A549 (cell line): Measurements from ENCODE around the gene SLC35F3.

Experiments
- ESRRA ChIP-seq: fragments of 150-350 bp; IDR thresholded peaks from 2 replicates; pipeline ENCODE4 v1.6.1; 2014; ENCODE audit warnings: mild to moderate bottlenecking, low read length, borderline replicate concordance
- FOXS1 ChIP-seq: fragments of 250-450 bp; sonication (Bioruptor Pico); IDR thresholded peaks from 2 replicates; pipeline ENCODE4 v1.5.0; 2020; ENCODE audit warnings: mild to moderate bottlenecking, moderate library complexity
- TF ChIP-seq, protein P1 (sequence below): fragments of >200 bp; sonication (Bioruptor Twin); formaldehyde crosslinking; IDR thresholded peaks from 3 replicates; pipeline ENCODE4 v1.5.1; 2016
- TF ChIP-seq, protein P2 (sequence below): fragments of 250-450 bp; sonication (Bioruptor Pico); IDR thresholded peaks from 2 replicates; pipeline ENCODE4 v1.5.0; 2021; ENCODE audit warnings: mild to moderate bottlenecking, moderate library complexity, borderline replicate concordance
- TF ChIP-seq, protein P3 (sequence below): fragments of 200-600 bp; sonication (generic); IDR thresholded peaks from 2 replicates; pipeline ENCODE4 v1.6.1; 2016; ENCODE audit warnings: antibody characterized with exemption, mild to moderate bottlenecking, moderate library complexity

DNA sequence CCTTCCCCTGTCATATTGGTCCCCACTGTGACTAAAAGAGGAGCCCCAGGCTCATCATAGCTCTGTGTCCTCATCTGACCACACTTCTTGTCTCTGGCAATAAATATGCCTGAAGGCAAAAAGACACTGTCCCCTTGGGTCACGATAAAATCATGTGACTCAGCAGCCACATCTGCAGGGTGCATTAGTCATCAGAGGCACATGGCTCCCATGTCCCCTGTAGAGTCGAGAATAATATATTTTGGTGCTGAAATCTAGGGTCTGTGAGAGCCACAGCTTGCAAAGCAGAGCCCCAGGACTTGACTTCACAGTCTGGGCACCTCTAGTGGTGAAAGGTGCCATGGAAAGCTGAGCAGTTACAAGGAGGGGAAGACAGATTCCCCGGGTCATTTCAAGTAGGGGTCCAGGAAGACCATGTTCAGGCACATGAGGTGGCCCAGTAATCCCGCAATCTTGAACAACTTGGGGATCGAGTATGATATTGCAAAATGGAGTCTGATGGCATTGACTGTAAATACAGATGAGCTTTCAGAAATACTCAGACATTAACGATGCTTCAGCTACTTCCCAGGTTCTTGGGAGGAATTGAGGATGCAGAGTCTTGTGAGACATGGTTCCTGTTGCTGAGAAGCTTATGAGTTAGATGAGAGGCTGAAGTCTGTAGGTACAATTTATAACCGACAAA, 68.6 kb downstream of the SLC35F3 start:
- no peak for TF ChIP-seq FOXS1
- TF ChIP-seq, protein P1, sequence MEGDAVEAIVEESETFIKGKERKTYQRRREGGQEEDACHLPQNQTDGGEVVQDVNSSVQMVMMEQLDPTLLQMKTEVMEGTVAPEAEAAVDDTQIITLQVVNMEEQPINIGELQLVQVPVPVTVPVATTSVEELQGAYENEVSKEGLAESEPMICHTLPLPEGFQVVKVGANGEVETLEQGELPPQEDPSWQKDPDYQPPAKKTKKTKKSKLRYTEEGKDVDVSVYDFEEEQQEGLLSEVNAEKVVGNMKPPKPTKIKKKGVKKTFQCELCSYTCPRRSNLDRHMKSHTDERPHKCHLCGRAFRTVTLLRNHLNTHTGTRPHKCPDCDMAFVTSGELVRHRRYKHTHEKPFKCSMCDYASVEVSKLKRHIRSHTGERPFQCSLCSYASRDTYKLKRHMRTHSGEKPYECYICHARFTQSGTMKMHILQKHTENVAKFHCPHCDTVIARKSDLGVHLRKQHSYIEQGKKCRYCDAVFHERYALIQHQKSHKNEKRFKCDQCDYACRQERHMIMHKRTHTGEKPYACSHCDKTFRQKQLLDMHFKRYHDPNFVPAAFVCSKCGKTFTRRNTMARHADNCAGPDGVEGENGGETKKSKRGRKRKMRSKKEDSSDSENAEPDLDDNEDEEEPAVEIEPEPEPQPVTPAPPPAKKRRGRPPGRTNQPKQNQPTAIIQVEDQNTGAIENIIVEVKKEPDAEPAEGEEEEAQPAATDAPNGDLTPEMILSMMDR, result no peak
- no peak for TF ChIP-seq ESRRA
- TF ChIP-seq, protein P2, sequence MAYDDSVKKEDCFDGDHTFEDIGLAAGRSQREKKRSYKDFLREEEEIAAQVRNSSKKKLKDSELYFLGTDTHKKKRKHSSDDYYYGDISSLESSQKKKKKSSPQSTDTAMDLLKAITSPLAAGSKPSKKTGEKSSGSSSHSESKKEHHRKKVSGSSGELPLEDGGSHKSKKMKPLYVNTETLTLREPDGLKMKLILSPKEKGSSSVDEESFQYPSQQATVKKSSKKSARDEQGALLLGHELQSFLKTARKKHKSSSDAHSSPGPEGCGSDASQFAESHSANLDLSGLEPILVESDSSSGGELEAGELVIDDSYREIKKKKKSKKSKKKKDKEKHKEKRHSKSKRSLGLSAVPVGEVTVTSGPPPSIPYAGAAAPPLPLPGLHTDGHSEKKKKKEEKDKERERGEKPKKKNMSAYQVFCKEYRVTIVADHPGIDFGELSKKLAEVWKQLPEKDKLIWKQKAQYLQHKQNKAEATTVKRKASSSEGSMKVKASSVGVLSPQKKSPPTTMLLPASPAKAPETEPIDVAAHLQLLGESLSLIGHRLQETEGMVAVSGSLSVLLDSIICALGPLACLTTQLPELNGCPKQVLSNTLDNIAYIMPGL (CRISPR knock-in tag), result no peak
- TF ChIP-seq, protein P3, sequence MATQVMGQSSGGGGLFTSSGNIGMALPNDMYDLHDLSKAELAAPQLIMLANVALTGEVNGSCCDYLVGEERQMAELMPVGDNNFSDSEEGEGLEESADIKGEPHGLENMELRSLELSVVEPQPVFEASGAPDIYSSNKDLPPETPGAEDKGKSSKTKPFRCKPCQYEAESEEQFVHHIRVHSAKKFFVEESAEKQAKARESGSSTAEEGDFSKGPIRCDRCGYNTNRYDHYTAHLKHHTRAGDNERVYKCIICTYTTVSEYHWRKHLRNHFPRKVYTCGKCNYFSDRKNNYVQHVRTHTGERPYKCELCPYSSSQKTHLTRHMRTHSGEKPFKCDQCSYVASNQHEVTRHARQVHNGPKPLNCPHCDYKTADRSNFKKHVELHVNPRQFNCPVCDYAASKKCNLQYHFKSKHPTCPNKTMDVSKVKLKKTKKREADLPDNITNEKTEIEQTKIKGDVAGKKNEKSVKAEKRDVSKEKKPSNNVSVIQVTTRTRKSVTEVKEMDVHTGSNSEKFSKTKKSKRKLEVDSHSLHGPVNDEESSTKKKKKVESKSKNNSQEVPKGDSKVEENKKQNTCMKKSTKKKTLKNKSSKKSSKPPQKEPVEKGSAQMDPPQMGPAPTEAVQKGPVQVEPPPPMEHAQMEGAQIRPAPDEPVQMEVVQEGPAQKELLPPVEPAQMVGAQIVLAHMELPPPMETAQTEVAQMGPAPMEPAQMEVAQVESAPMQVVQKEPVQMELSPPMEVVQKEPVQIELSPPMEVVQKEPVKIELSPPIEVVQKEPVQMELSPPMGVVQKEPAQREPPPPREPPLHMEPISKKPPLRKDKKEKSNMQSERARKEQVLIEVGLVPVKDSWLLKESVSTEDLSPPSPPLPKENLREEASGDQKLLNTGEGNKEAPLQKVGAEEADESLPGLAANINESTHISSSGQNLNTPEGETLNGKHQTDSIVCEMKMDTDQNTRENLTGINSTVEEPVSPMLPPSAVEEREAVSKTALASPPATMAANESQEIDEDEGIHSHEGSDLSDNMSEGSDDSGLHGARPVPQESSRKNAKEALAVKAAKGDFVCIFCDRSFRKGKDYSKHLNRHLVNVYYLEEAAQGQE, result no peak
